Measurements from ENCODE around the gene DYNLL2.
"Not testable (repeated sequence)": the region's sequence is repeated elsewhere in the genome, so short reads cannot be mapped to it uniquely, and the experiment has no call there.

The DYNLL2 gene

DNA sequence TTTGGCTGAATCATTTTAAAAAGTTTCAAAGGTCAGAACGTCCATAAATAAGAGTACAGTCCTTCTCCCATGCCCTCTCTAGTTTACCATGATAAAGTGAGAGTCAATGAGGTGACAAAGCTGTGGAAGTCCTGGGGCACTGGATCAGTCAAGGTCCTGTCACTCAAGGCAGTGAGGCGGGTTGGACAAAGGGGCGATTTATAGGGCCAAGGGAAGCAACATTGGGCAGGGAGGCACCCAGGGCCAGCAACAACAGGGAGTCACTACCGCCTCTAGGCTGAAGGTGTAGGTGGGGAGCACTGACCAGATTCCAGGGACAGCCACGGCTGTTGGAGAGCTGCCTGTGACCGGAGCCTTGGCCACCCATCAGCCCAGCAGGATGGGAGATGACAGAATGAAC, 28.6 kb upstream of the DYNLL2 start:
- H3K4me3 Mint-ChIP-seq, result no peak overlapping the region
- H3K27me3 Mint-ChIP-seq, result peaks cover 28 to 34% of the 10 kb centered on the region in 2 donors
- H3K36me3 Mint-ChIP-seq, result no peaks in the 10 kb centered on the region
- DNase-seq (no peak), ATAC-seq (replicated peaks) (no peak)
- H3K9me3 Mint-ChIP-seq, result no peaks in the 10 kb centered on the region
- H3K27ac Mint-ChIP-seq, result no peak overlapping the region
- H3K4me1 Mint-ChIP-seq, result no peaks in the 10 kb centered on the region

DNA sequence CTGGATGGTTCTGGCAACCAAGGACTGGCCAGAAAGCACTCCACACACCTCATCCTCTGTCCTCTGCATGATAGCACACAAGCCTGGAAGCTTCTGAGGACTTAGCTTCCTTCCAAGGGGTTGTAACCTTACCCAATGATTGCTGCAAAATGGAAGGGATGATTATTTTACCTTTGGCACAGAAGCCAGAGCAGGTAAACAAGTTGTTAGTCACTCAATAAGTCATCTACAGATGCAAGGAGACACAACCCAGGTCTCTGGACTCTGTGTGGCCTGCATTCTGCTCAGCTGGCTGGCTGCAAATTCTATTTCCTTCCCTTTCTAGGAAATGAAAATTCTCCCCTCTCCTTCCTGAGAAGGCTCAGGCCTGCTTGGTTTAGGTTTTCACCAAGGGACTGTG, 26.7 kb upstream of the DYNLL2 start:
- no peaks in the 10 kb centered on the region for H3K9me3 Mint-ChIP-seq
- peaks cover 28 to 35% of the 10 kb centered on the region in 2 donors for H3K27me3 Mint-ChIP-seq
- ATAC-seq (replicated peaks) (no peak), DNase-seq (no peak)
- H3K36me3 Mint-ChIP-seq, result no peaks in the 10 kb centered on the region
- no peak overlapping the region for H3K4me3 Mint-ChIP-seq
- H3K27ac Mint-ChIP-seq, result no peak overlapping the region
- no peaks in the 10 kb centered on the region for H3K4me1 Mint-ChIP-seq

DNA sequence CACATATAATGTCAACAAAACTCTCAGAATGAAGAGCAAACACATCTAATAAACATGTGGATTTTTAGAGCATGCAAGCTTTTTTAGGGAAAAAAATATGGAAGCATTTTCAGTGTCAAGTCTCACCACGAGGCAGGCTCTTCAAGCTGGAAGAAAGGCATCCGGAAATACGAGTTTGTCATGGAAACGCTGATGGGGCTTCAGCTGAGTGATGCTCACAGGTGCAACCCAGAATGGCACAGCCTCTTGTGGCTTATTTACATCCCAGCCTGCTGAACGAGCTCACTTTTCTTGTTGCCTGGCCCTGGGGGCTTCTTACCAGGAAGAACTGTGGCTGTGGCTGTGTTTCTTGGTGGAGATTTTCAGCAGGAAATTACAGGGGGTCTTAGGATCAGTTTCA, 24.1 kb upstream of the DYNLL2 start:
- Mint-ChIP-seq H3K27me3 (peaks cover 17 to 26% of the 10 kb centered on the region in 2 donors), H3K4me3 (no peak overlapping the region), H3K4me1 (no peaks in the 10 kb centered on the region), H3K9me3 (no peaks in the 10 kb centered on the region), H3K27ac (no peak overlapping the region), H3K36me3 (no peaks in the 10 kb centered on the region)
- DNase-seq (no peak), ATAC-seq (replicated peaks) (no peak)

DNA sequence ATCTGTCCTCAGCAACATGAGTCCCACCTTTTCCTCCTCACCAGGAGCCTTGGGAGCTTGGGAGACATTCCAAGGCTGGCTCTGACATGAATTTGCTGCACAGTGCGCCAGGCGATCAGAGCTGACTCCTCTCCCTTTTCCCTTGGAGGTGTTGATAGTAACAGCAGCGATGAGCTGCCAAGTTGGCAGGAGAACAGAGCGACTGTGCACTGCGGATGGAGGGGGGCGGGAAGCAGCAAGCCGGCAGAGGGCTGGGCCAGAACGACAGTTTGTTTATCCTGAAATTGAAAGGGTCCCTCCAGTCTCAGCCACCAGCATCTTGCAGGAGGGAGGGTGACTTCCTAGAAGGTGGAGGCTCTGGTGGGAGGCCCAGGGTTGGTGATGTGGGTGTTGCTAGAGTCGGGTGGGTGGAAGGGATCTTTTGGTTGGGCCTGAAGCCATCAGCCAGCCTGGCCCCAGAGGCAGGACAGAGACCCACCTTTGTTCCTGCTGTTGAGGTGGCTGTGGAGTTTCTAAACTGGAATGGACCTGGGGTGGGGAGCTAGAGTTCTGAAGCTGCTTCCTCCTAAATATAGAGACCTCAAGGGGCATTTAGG, 22.5 kb upstream of the DYNLL2 start:
- no peaks in the 10 kb centered on the region for H3K36me3 Mint-ChIP-seq
- H3K4me3 Mint-ChIP-seq, result no peak overlapping the region
- DNase-seq (no peak), ATAC-seq (replicated peaks) (no peak)
- peaks cover 13 to 20% of the 10 kb centered on the region in 2 donors for H3K27me3 Mint-ChIP-seq
- no peaks in the 10 kb centered on the region for H3K4me1 Mint-ChIP-seq
- H3K27ac Mint-ChIP-seq, result no peak overlapping the region
- H3K9me3 Mint-ChIP-seq, result no peaks in the 10 kb centered on the region

DNA sequence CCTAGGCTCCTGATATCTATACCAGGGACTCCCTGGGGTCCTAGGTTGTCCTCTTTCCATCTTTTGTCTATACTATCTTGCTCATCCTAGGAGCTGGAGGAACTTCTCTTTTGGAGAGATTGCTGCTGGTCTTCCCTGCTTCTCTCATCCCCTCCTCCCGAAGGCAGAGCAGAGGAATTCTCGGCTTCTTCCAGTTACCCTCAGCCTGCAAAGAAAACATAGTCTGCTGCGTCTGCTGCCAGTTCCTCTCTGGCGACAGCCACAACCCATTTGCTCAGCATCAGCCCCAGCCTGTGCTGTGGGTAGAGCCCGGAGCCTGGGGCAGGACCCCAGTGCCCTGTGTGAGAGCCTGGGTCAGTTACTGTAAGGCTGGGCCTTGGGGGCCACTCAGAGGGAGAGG, 21.5 kb upstream of the DYNLL2 start:
- ATAC-seq (replicated peaks) (no peak), DNase-seq (no peak)
- Mint-ChIP-seq H3K4me1 (no peaks in the 10 kb centered on the region), H3K4me3 (no peak overlapping the region), H3K27me3 (peaks cover 13 to 20% of the 10 kb centered on the region in 2 donors), H3K36me3 (no peaks in the 10 kb centered on the region), H3K9me3 (no peaks in the 10 kb centered on the region), H3K27ac (no peak overlapping the region)

DNA sequence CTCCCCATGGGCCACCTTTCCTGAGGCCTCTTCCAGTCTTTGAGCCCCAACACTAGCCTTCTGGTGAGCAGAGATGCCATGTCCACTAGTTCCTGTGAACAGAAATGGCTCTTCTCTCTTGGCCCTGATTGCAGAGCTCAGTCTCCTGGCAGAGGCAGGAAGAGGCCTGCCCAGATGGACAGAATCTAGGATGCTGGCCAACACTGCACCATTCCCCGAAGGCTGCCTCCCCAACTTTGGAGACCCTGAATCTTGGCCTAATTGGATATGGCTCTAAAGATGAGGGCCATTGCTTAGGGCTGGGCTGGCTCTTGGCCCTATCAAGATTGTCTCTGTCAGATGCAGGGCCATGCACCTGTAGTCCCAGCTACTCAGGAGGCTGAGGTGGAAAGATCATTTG, 18.0 kb upstream of the DYNLL2 start:
- DNase-seq (no peak), ATAC-seq (replicated peaks) (no peak)
- H3K4me3 Mint-ChIP-seq, result no peak overlapping the region
- H3K27me3 Mint-ChIP-seq, result peaks cover 14 to 22% of the 10 kb centered on the region in 2 donors
- no peaks in the 10 kb centered on the region for H3K9me3 Mint-ChIP-seq
- H3K4me1 Mint-ChIP-seq, result no peaks in the 10 kb centered on the region
- no peak overlapping the region for H3K27ac Mint-ChIP-seq
- H3K36me3 Mint-ChIP-seq, result no peaks in the 10 kb centered on the region

DNA sequence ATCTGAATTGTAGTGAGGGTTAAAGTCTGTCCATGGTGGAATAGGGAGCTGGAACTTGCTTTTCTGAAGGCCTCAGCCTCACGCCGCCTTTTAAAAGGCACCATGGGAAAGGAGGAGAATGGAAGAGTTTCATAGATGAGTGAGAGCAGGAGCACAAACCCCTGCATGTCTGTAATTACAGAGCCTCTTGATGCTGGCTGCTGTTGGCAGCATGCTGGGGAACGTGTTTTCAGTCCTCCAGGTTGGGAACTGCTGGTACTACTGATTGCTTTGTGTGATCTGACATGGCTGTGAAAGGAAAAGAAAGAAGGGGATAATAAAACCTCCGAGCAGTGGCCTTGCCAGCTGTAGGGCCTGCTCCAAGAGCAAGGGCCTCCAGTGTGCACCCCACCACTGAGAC, 16.8 kb upstream of the DYNLL2 start:
- ATAC-seq (replicated peaks) (no peak), DNase-seq (no peak)
- Mint-ChIP-seq H3K4me1 (no peaks in the 10 kb centered on the region), H3K27ac (no peak overlapping the region), H3K4me3 (no peak overlapping the region), H3K36me3 (no peaks in the 10 kb centered on the region), H3K27me3 (peaks cover 26 to 29% of the 10 kb centered on the region in 2 donors), H3K9me3 (no peaks in the 10 kb centered on the region)

DNA sequence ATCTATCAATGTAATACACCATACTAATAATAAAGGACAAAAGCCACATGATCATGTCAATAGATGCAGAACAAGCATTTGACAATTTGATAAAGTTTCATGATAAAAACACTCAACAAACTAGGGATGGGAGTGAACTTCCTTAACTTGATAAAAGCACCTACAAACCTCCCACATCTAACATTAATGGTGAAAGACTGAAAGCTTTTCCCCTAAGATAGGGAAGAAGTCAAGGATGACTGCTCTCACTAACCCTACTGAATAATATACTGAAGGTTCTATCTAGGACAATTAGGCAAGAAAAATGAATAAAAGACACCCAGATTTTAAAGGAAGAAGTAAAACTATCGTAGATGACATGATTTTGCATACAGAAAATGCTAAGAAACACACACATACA, 10.4 kb upstream of the DYNLL2 start:
- Mint-ChIP-seq H3K4me1 (no peaks in the 10 kb centered on the region), H3K9me3 (no peaks in the 10 kb centered on the region), H3K36me3 (no peaks in the 10 kb centered on the region), H3K4me3 (no peak overlapping the region), H3K27me3 (peaks cover 28 to 38% of the 10 kb centered on the region in 2 donors), H3K27ac (no peak overlapping the region)
- DNase-seq (no peak), ATAC-seq (replicated peaks) (no peak)

DNA sequence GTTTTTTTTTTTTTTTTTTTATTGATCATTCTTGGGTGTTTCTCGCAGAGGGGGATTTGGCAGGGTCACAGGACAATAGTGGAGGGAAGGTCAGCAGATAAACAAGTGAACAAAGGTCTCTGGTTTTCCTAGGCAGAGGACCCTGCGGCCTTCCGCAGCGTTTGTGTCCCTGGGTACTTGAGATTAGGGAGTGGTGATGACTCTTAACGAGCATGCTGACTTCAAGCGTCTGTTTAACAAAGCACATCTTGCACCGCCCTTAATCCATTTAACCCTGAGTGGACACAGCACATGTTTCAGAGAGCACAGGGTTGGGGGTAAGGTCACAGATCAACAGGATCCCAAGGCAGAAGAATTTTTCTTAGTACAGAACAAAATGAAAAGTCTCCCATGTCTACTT, 10.0 kb upstream of the DYNLL2 start:
- ATAC-seq (replicated peaks); H3K27ac Mint-ChIP-seq: not testable (repeated sequence)

DNA sequence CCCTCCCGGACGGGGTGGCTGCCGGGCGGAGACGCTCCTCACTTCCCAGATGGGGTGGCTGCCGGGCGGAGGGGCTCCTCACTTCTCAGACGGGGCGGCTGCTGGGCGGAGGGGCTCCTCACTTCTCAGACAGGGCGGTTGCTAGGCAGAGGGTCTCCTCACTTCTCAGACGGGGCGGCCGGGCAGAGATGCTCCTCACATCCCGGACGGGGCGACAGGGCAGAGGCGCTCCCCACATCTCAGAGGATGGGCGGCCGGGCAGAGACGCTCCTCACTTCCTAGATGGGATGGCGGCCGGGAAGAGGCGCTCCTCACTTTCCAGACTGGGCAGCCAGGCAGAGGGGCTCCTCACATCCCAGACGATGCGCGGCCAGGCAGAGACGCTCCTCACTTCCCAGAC, 8.8 kb upstream of the DYNLL2 start:
- H3K27ac Mint-ChIP-seq; H3K4me3 Mint-ChIP-seq; DNase-seq; H3K36me3 Mint-ChIP-seq; H3K4me1 Mint-ChIP-seq; ATAC-seq (replicated peaks); H3K9me3 Mint-ChIP-seq: not testable (repeated sequence)
- H3K27me3 Mint-ChIP-seq, result peaks cover 20 to 32% of the 10 kb centered on the region in 2 donors

More for the DNA sequence above, 10.0 kb upstream of the DYNLL2 start:
- not testable (repeated sequence) for H3K9me3 Mint-ChIP-seq, H3K4me1 Mint-ChIP-seq, H3K4me3 Mint-ChIP-seq, H3K36me3 Mint-ChIP-seq, DNase-seq
- H3K27me3 Mint-ChIP-seq, result peaks cover 26 to 38% of the 10 kb centered on the region in 2 donors

DNA sequence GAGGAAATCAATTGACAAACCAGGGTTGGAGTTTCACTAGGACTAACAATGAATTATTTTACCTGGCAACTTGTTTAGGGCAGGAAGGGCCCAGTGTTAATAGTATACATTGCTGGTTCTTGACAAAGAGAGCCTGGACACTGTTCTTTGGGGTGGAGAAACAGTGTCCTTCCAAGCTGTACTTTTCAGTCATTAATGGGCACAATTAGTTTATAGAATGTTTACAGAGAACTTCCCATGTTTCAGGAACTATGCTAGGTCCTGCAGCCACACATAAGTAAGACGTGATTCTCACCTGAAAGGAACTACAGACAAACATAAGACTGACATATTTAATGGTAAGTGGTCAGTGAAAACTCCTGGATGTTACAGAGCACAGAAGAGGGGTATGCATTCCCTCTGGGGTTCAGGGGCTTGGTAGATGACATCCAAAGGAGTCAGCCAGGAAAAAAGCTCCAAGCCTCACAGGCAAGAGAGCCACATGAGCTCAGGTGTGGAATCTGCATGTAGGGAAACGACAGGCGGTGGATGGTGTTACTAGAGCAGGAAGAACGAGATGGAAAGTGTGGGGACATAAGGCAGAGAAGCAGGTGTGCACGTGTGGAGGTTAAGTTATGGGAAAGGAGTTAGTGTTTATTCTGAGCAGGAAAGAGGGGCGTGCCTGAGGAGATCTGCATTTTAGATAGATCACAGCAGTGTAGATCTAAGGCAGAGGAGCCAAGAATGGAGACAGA, 3.8 kb upstream of the DYNLL2 start:
- Mint-ChIP-seq H3K27me3 (peaks cover 0 to 12% of the 10 kb centered on the region in 2 donors), H3K36me3 (no peaks in the 10 kb centered on the region), H3K4me1 (peaks cover 4 to 12% of the 10 kb centered on the region in 2 donors), H3K27ac (no peak overlapping the region), H3K9me3 (no peaks in the 10 kb centered on the region), H3K4me3 (no peak overlapping the region)
- DNase-seq (no peak), ATAC-seq (replicated peaks) (no peak)

DNA sequence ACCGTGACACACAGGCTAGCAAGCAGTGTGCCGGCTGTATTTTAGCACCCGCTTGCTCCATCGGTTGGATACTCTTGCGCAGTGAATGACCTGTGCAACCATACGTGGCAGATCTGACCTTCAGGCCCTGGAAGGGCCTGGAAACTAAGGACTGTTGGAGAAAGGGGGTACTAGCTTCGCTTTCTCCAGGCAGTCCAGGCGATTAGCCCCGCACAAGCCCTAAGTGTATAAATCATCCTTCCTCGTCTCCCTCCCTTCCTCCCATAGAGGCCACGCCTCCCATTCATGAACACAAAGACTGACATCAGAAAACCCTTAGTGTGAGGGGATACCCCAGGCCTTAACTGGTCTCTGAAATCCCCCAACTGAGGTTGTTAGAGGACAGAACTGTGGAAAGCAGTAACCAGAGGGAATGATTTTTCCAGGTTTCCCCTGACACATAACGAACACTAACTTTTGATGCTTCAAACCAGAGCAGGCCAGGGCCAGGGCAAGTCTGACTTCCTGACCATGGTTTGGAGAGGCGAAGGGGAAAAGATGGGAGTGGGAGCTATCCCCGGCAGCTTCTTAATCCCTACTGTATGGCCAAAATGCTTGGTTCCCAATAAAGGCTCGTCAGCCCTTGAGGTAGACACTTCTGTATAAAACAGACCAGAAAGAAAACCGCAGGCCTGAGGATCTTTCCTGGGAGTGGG, 1.4 kb upstream of the DYNLL2 start:
- Mint-ChIP-seq H3K27ac (no peak overlapping the region), H3K27me3 (no peaks in the 10 kb centered on the region), H3K36me3 (peaks cover 1 to 5% of the 10 kb centered on the region in 2 donors), H3K4me3 (no peak overlapping the region), H3K9me3 (no peaks in the 10 kb centered on the region), H3K4me1 (peaks cover 13 to 31% of the 10 kb centered on the region in 2 donors)
- DNase-seq, result no peak
- no peak for ATAC-seq (replicated peaks)

DNA sequence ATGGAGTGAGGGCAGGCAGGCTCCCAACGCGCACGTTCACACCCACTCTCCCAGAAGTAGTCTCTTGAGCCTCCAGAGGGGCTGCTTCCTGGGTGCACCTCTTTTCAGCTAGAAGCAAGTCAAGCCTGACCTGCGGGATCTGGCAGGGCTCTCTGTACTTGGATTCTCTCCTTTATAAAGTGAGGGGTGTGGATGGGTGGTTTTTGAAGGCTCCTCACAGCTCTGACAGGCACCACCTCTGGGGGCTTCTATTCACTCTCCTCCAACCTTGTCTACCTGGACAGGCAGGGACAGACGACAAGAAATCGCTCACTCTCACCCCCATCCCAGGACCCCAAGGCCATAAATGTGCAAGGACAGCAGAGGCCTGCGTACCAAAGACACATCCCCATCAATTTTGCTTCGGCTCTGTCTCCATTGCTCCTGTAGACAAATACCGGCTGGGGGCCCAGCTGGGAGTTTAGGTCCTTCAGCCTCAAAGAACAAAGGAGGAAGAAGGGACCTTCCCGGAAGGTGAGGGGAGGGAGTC, 814 bp upstream of the DYNLL2 start:
- H3K27ac Mint-ChIP-seq, result no peak overlapping the region
- no peak for ATAC-seq (replicated peaks)
- peak overlapping the region; percentile 71 to 85 for H3K4me3 Mint-ChIP-seq

DNA sequence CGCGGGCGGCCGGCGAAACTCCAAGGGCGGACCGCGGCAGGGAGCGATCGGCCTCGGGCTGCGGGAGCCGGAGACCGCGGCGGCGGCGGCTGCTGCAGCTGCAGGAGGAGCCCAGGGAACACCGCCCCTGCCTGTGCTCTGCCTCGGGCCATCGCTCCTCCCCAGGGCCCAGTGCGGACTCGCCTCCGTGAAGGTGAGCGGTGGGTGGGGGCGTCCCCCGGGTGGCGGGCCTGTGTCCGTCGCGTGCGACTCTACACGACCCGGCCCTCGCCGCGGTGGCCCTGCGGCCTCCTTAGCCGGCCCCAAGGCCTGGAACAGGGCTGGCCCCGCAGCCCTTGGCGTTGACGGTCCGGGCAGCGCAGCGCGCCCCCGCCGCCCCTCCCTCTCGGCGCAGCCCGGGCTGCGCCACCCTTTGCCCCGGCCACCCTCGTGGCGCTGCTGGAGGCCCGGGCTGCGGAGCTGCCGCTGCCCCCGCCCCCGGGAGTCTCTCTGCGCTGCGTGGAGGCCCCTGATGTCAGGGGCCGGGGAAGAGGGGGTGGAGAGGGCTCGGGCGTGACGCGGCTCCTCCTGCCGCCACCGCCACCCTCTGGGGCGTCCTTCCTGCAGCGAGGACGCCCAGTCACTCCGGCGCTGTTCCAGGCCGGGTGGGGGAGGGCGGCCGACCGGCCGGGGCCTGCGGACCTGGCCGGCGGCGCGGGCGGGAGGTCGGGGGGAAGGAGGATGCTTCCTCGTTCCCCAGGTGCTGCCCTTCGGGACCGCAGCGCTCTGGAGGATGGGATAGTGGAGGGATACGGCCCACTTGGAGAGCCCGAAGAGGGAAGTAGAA, 485 bp downstream of the DYNLL2 start:
- H3K9me3 Mint-ChIP-seq, result no peaks in the 10 kb centered on the region
- peak overlapping the region; percentile 85 to 91 for H3K4me3 Mint-ChIP-seq
- ATAC-seq (replicated peaks), result peak; percentile 74
- H3K36me3 Mint-ChIP-seq, result peaks cover 4 to 22% of the 10 kb centered on the region in 2 donors
- peak overlapping the region; percentile 90 for H3K27ac Mint-ChIP-seq
- peaks cover 27 to 49% of the 10 kb centered on the region in 2 donors for H3K4me1 Mint-ChIP-seq
- H3K27me3 Mint-ChIP-seq, result no peaks in the 10 kb centered on the region
- DNase-seq, result peak; percentile 58

More for the DNA sequence above, 814 bp upstream of the DYNLL2 start:
- no peaks in the 10 kb centered on the region for H3K27me3 Mint-ChIP-seq
- no peak for DNase-seq
- H3K36me3 Mint-ChIP-seq, result peaks cover 4 to 11% of the 10 kb centered on the region in 2 donors
- peaks cover 18 to 37% of the 10 kb centered on the region in 2 donors for H3K4me1 Mint-ChIP-seq
- H3K9me3 Mint-ChIP-seq, result no peaks in the 10 kb centered on the region
